Mesenchymal stem cell (in vitro differentiated cells and primary cell): ENCODE measurements around the gene LTK.

Experiments
- DNase-seq: peaks from one replicate; pipeline ENCODE4 v3.0.0-alpha.2; 2013
- H2AFZ ChIP-seq: one replicate; pipeline ENCODE4 v1.6.1; 2013; ENCODE audit warnings: low read depth, mild to moderate bottlenecking, control low read depth, inconsistent platforms, low read length, moderate library complexity
- H2AK5ac ChIP-seq: 2 replicates; pipeline ENCODE4 v1.6.1; 2013; ENCODE audit warnings: low read length, moderate library complexity, mild to moderate bottlenecking, inconsistent platforms; ENCODE audit not compliant: severe bottlenecking
- H2BK120ac ChIP-seq: one replicate; pipeline ENCODE4 v1.6.1; 2013; ENCODE audit warnings: low read depth, mild to moderate bottlenecking, inconsistent platforms, low read length, moderate library complexity
- H2BK12ac ChIP-seq, 2 experiments: one replicate each; pipeline ENCODE4 v1.6.1; 2013; ENCODE audit warnings: inconsistent platforms in 2 of 2, low read length in 2 of 2, mild to moderate bottlenecking in 2 of 2, moderate library complexity in 2 of 2, control low read depth in 1 of 2
- H2BK15ac ChIP-seq: one replicate; pipeline ENCODE4 v1.6.1; 2013; ENCODE audit warnings: mild to moderate bottlenecking, low read depth, inconsistent platforms; ENCODE audit not compliant: poor library complexity, severe bottlenecking
- H2BK5ac ChIP-seq: 2 replicates; pipeline ENCODE4 v1.6.1; 2013; ENCODE audit warnings: low read depth, mild to moderate bottlenecking, low read length, control low read depth, inconsistent platforms; ENCODE audit not compliant: poor library complexity, severe bottlenecking
- H3K14ac ChIP-seq, 2 experiments: one replicate each; pipeline ENCODE4 v1.6.1; 2013; ENCODE audit warnings: inconsistent platforms in 2 of 2, low read length in 2 of 2, control low read depth in 1 of 2, mild to moderate bottlenecking in 1 of 2, moderate library complexity in 1 of 2
- H3K18ac ChIP-seq, 2 experiments: one replicate each; pipeline ENCODE4 v1.6.1; 2013; ENCODE audit warnings: inconsistent platforms in 2 of 2, low read length in 2 of 2, control low read depth in 1 of 2, low read depth in 1 of 2, mild to moderate bottlenecking in 1 of 2
- H3K23ac ChIP-seq, 2 experiments: one replicate each; pipeline ENCODE4 v1.6.1; 2013; ENCODE audit warnings: inconsistent platforms in 2 of 2, low read length in 2 of 2, mild to moderate bottlenecking in 2 of 2, moderate library complexity in 2 of 2, control low read depth in 1 of 2
- H3K27ac ChIP-seq: 2 replicates; pipeline ENCODE4 v1.5.1; 2013; ENCODE audit warnings: mild to moderate bottlenecking, moderate library complexity, low read length, control low read depth, inconsistent platforms; ENCODE audit not compliant: poor library complexity, severe bottlenecking
- H3K27me3 ChIP-seq, 2 experiments: 2 replicates each; pipeline versions ENCODE4 v1.6.1 to v1.7.0; 2013; ENCODE audit warnings: low read length in 2 of 2, mild to moderate bottlenecking in 2 of 2, moderate library complexity in 2 of 2, control low read depth in 1 of 2, inconsistent platforms in 1 of 2; ENCODE audit not compliant: control insufficient read depth in 1 of 2, insufficient read depth in 1 of 2
- H3K36me3 ChIP-seq, 2 experiments: 2 replicates each; pipeline versions ENCODE4 v1.6.1 to v1.7.0; 2013; ENCODE audit warnings: low read length in 2 of 2, control low read depth in 1 of 2, inconsistent platforms in 1 of 2, low read depth in 1 of 2, mild to moderate bottlenecking in 1 of 2; ENCODE audit not compliant: insufficient read depth in 2 of 2, control insufficient read depth in 1 of 2
- H3K4ac ChIP-seq, 2 experiments: one replicate each; pipeline ENCODE4 v1.6.1; 2013; ENCODE audit warnings: inconsistent platforms in 2 of 2, low read length in 2 of 2, mild to moderate bottlenecking in 2 of 2, moderate library complexity in 2 of 2, control low read depth in 1 of 2, low read depth in 1 of 2
- H3K4me1 ChIP-seq: 2 replicates; pipeline ENCODE4 v1.6.1; 2013; ENCODE audit warnings: low read depth, low read length, control low read depth; ENCODE audit not compliant: control insufficient read depth, insufficient read depth
- H3K4me2 ChIP-seq: 2 replicates; pipeline ENCODE4 v1.6.1; 2013; ENCODE audit warnings: low read length, mild to moderate bottlenecking, inconsistent platforms; ENCODE audit not compliant: poor library complexity, severe bottlenecking
- H3K4me3 ChIP-seq, 2 experiments: 2 replicates each; pipeline versions ENCODE4 v1.5.1 to v1.7.0; 2013; ENCODE audit warnings: low read length in 2 of 2, mild to moderate bottlenecking in 2 of 2, control low read depth in 1 of 2, low read depth in 1 of 2; ENCODE audit not compliant: insufficient read depth in 1 of 2
- H3K79me1 ChIP-seq: replicated peaks from 2 replicates; pipeline ENCODE4 v1.6.1; 2013; ENCODE audit warnings: mild to moderate bottlenecking, control low read depth, low read length, inconsistent platforms; ENCODE audit not compliant: poor library complexity, severe bottlenecking
- H3K9ac ChIP-seq: 2 replicates; pipeline ENCODE4 v1.7.0; 2013; ENCODE audit warnings: mild to moderate bottlenecking, low read length, moderate library complexity
- H3K9me3 ChIP-seq: 2 replicates; pipeline ENCODE4 v1.7.0; 2013; ENCODE audit warnings: mild to moderate bottlenecking, low read length; ENCODE audit not compliant: control insufficient read depth
- H4K8ac ChIP-seq: one replicate; pipeline ENCODE4 v1.6.1; 2013; ENCODE audit warnings: inconsistent platforms, mild to moderate bottlenecking, low read length, moderate library complexity
- H4K91ac ChIP-seq: one replicate; pipeline ENCODE4 v1.6.1; 2013; ENCODE audit warnings: mild to moderate bottlenecking, low read length, inconsistent platforms
- WGBS: methylation state at CpG from one replicate; pipeline ENCODE4 v1.1.7; 2013; ENCODE audit warnings: mixed read lengths; 5-methylcytosine and 5-hydroxymethylcytosine counted together

LTK gene

DNA sequence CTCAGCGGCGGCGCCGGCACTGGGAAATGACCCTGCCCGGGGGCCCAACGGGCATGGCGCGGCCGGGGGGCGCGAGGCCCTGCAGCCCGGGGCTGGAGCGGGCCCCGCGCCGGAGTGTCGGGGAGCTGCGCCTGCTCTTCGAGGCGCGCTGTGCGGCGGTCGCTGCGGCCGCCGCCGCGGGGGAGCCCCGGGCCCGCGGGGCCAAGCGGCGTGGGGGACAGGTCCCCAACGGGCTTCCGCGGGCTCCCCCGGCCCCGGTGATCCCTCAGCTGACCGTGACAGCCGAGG lies 19.8 kb downstream of the LTK start:
- H2AFZ ChIP-seq = no peak overlapping the region
- WGBS = 0% methylated on average over 13 of the region's 41 CpGs

DNA sequence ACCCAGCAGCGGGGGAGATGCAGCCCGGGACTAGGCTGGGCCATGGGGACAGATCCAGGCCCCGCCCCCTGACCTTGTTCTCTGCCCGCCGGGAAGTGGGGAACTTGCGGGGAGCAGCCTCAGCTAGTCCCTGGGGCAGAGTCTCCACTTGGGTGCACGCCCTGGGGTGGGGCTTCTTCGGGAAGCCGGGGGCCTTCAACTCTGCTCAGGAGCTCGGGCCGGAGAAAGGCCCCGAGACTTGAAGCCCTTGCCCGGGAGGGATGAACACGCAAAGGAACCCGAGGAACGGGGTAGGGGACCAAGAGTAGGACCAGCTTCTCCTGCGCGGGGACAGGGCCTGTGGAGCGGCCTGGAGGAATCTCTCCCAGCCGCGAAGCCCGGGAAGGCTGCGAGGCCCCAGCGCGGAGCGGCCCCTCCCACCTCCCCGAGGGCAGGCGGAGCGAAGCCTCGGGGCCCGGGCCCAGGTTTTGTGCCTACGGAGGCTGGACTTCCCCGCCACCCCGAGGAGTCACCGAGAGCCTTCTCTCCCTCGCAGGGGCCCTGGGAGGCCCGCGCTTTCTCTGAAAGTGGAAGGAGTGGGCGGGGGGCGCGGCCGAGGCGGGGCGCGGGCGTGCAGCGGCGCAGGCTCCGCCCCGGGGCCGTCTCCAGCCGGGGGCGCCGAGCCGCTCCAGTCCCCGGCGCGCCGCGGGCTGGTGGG lies 20.3 kb downstream of the LTK start, which contains the start of gene ITPKA:
Gene ITPKA (plus strand): TSS at position 670 of the 697 bp plus-strand sequence. CDS start 54 bp downstream, outside the sequence.
- Histone ChIP-seq H3K27ac (peak within 1 kb of the TSS; percentile 5), H2BK5ac (no peak within 1 kb of the TSS), H4K8ac (peak within 1 kb of the TSS; percentile 69), H4K91ac (peak within 1 kb of the TSS; percentile 1), H2AFZ (peak within 1 kb of the TSS; percentile 46), H3K27me3 (peaks cover 7 to 53% of the 10 kb centered on the region in 2 experiments), H3K23ac (peak within 1 kb of the TSS in 1 of 2 experiments; percentile 46), H3K9ac (peak within 1 kb of the TSS; percentile 54), H2BK15ac (peak within 1 kb of the TSS; percentile 30), H3K4ac (no peak within 1 kb of the TSS), H3K4me3 (peak within 1 kb of the TSS; percentile 51 to 76), H2BK120ac (no peak within 1 kb of the TSS), H3K79me1 (no peaks in the 10 kb centered on the region), H3K9me3 (no peaks in the 10 kb centered on the region), H3K36me3 (no peaks in the 10 kb centered on the region), H2AK5ac (no peak within 1 kb of the TSS), H3K18ac (peak within 1 kb of the TSS; percentile 37 to 54), H3K4me1 (peaks cover 50% of the 10 kb centered on the region), H3K14ac (no peak within 1 kb of the TSS), H3K4me2 (peak within 1 kb of the TSS; percentile 86), H2BK12ac (peak within 1 kb of the TSS; percentile 6 to 11)
- DNase-seq = peak; percentile 78
- under 1% methylated on average over 35 of the region's 60 CpGs for WGBS

More for the DNA sequence above, 19.8 kb downstream of the LTK start:
- Histone ChIP-seq H3K4me1 (peaks cover 47% of the 10 kb centered on the region), H2BK15ac (no peak overlapping the region), H3K79me1 (no peaks in the 10 kb centered on the region), H2BK12ac (peak overlapping the region in 1 of 2 experiments; percentile 6), H2BK120ac (no peak overlapping the region), H3K23ac (no peak overlapping the region), H3K27me3 (peaks cover 7 to 58% of the 10 kb centered on the region in 2 experiments), H3K14ac (no peak overlapping the region), H3K9me3 (no peaks in the 10 kb centered on the region), H3K4me2 (peak overlapping the region; percentile 86), H3K4me3 (peak overlapping the region; percentile 51 to 76), H3K36me3 (no peaks in the 10 kb centered on the region), H3K9ac (no peak overlapping the region), H4K8ac (no peak overlapping the region), H2BK5ac (no peak overlapping the region), H3K4ac (no peak overlapping the region), H3K27ac (no peak overlapping the region), H3K18ac (no peak overlapping the region), H2AK5ac (no peak overlapping the region), H4K91ac (no peak overlapping the region)
- no peak for DNase-seq

DNA sequence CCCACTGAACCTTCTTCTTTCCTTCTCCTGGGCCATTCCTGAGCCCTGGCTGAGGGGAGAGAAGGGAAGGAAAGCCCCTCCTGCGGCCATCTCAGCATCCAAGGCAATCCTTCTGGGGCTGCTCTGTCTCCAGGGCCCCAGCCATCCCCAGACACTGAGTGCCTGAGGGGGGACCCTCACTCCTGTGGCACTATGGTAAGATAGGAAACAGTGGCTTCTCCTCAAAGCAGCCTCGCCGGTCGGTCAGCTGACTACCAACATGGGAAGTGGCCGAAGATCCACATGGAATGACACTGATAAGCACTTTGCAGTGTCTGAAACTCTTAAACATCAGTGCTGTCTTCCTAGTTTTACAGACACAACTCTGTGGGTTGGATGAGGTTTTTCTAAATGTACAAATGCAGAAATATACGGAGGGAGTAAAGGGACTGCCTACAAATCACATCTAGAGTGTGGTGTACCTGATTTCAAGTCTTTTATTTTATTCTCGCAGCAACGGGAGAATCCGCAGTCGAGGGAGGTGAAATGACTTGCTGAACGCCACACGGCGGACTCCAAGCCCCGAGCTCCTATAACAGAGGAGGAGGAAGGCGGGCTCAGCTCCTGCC lies 20.9 kb downstream of the LTK start:
- H3K23ac ChIP-seq = no peak overlapping the region
- peak overlapping the region; percentile 1 for H4K91ac ChIP-seq
- peak overlapping the region; percentile 51 to 76 for H3K4me3 ChIP-seq
- H3K18ac ChIP-seq = peak overlapping the region in 1 of 2 experiments; percentile 54
- no peak overlapping the region for H3K27ac ChIP-seq
- H3K4me2 ChIP-seq = peak overlapping the region; percentile 86
- H2AFZ ChIP-seq = peak overlapping the region; percentile 46
- peak overlapping the region; percentile 74 for H2BK120ac ChIP-seq
- no peaks in the 10 kb centered on the region for H3K9me3 ChIP-seq
- H3K79me1 ChIP-seq = no peaks in the 10 kb centered on the region
- WGBS = 13% methylated on average over 15 of the region's 15 CpGs
- peak overlapping the region; percentile 30 for H2BK15ac ChIP-seq
- peaks cover 7 to 52% of the 10 kb centered on the region in 2 experiments for H3K27me3 ChIP-seq
- H2BK12ac ChIP-seq = peak overlapping the region; percentile 10 to 11
- peaks cover 0 to 2% of the 10 kb centered on the region in 2 experiments for H3K36me3 ChIP-seq
- H2BK5ac ChIP-seq = no peak overlapping the region
- H3K4ac ChIP-seq = peak overlapping the region in 1 of 2 experiments; percentile 33
- no peak for DNase-seq
- H3K14ac ChIP-seq = no peak overlapping the region
- H3K9ac ChIP-seq = peak overlapping the region; percentile 54
- H2AK5ac ChIP-seq = no peak overlapping the region
- H3K4me1 ChIP-seq = peaks cover 56% of the 10 kb centered on the region
- H4K8ac ChIP-seq = peak overlapping the region; percentile 69

DNA sequence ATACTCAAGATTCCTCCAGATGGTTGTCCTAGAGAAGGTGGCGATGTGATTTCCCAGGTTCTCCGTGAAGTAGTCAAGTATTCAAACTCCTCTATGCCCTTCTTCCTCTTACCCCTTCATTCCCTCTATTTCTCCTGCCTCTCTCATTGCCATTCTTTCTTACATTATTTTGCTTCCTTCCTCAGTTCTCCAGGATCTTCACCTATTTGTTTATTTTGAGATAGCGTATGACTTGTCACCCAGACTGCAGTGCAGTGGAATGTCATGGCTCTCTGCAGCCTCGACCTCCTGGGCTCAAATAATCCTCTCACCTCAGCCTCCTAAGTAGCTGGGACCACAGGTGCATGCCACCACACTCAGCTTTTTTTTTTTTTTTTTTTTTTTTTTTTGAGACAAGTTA lies 21.7 kb downstream of the LTK start:
- Histone ChIP-seq H2AK5ac (peak overlapping the region; percentile 11), H3K27me3 (peaks cover 7 to 48% of the 10 kb centered on the region in 2 experiments), H3K27ac (no peak overlapping the region), H3K9ac (no peak overlapping the region), H2AFZ (no peak overlapping the region), H2BK15ac (no peak overlapping the region), H2BK5ac (no peak overlapping the region), H3K9me3 (no peaks in the 10 kb centered on the region), H3K4ac (no peak overlapping the region), H4K91ac (no peak overlapping the region), H3K14ac (no peak overlapping the region), H2BK12ac (peak overlapping the region in 1 of 2 experiments; percentile 49), H4K8ac (no peak overlapping the region), H3K23ac (no peak overlapping the region), H3K79me1 (no peaks in the 10 kb centered on the region), H2BK120ac (no peak overlapping the region), H3K4me3 (no peak overlapping the region), H3K18ac (peak overlapping the region; percentile 4 to 38), H3K4me2 (no peak overlapping the region), H3K4me1 (peaks cover 63% of the 10 kb centered on the region), H3K36me3 (peaks cover 0 to 3% of the 10 kb centered on the region in 2 experiments)
- 89% methylated on average over 3 of the region's 4 CpGs for WGBS
- DNase-seq = no peak
